GM12892 (cell line): ENCODE measurements around the gene CEP57L1.

Experiments used
- POLR2A ChIP-seq: IDR thresholded peaks from 2 replicates; pipeline ENCODE4 v1.6.1; 2011; ENCODE audit warnings: low read depth, low read length, control low read depth
- POLR2AphosphoS5 ChIP-seq: IDR thresholded peaks from 2 replicates; pipeline ENCODE4 v1.6.1; 2011; ENCODE audit warnings: low read depth, low read length, control low read depth
- TAF1 ChIP-seq: IDR thresholded peaks from 2 replicates; pipeline ENCODE4 v1.6.1; 2011; ENCODE audit warnings: low read depth, mild to moderate bottlenecking, control low read depth, low read length, borderline replicate concordance

DNA sequence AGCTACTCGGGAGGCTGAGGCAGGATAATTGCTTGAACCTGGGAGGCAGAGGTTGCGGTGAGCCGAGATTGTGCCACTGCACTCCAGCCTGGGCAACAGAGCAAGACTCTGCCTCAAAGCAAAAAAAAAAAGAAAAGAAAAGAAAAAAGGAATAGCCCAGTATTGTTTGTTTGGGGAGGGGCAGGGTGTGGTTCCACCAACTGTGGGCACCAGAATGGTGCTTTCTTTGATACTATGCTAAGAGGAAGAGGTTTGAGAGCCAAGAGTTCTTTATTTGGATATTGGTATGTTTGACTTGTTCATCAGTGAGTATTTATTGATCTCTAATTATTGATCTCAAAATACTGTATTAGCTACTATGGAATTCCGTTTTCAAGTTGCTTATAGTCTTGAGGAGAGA, 72.3 kb downstream of the CEP57L1 start:
- TF ChIP-seq POLR2AphosphoS5: no peak
- TF ChIP-seq POLR2A: no peak
- no peak for TF ChIP-seq TAF1
